Suprapubic skin (tissue), 3 donors: ENCODE data around the gene SPO11.

Source experiments
- CTCF ChIP-seq, 2 donors: fragments of 200-600 bp in 1 of 2; fragments of 450-650 bp in 1 of 2; sonication (generic) in 1 of 2; IDR thresholded peaks; one replicate each; pipeline ENCODE4 v1.5.1; 2016 to 2019; ENCODE audit warnings: antibody characterized with exemption in 2 of 2, mild to moderate bottlenecking in 1 of 2, moderate library complexity in 1 of 2
- POLR2AphosphoS5 ChIP-seq, 3 donors: sonication (generic); formaldehyde crosslinking; IDR thresholded peaks; one replicate each; pipeline ENCODE4 v1.6.1; 2017; ENCODE audit warnings: antibody characterized with exemption in 3 of 3

- TF ChIP-seq CTCF (IDR thresholded peaks at IDR 0.05) (no peak), POLR2AphosphoS5 (IDR thresholded peaks at IDR 0.05) (no peak)
Measured at GRCh38 chr20:57291694-57292093, 37.9 kb upstream of the SPO11 start.
